Fibroblast of lung (primary cell): Measurements from ENCODE around the gene POLR2A. TPM values are rescaled to one million over a fixed set of nuclear protein-coding genes. Genes with fewer than 3 reads are reported as not detected.

Experiments
- DNase-seq, 2 donors: peaks; one replicate each; pipeline versions ENCODE4 v3.0.0 to v3.0.0-alpha.2; 2010; ENCODE audit warnings: low read depth in 2 of 2
- H2AFZ ChIP-seq: 2 replicates; pipeline ENCODE4 v1.5.1; 2012; ENCODE audit warnings: low read length, control low read depth, inconsistent platforms
- H3K27ac ChIP-seq: 2 replicates; pipeline ENCODE4 v1.5.1; 2011; ENCODE audit warnings: low read length, control low read depth; ENCODE audit not compliant: insufficient read depth
- H3K27me3 ChIP-seq: 2 replicates; pipeline ENCODE4 v1.5.1; 2011; ENCODE audit warnings: mild to moderate bottlenecking, low read length; ENCODE audit not compliant: control insufficient read depth, insufficient read depth
- H3K36me3 ChIP-seq: 2 replicates; pipeline ENCODE4 v1.5.1; 2011; ENCODE audit warnings: low read length; ENCODE audit not compliant: control insufficient read depth, insufficient read depth
- H3K4me1 ChIP-seq: 2 replicates; pipeline ENCODE4 v1.5.1; 2011; ENCODE audit warnings: low read length; ENCODE audit not compliant: control insufficient read depth, insufficient read depth; ENCODE audit errors: extremely low read depth
- H3K4me2 ChIP-seq: 2 replicates; pipeline ENCODE4 v1.5.1; 2011; ENCODE audit warnings: low read length, control low read depth; ENCODE audit not compliant: insufficient read depth; ENCODE audit errors: extremely low read depth
- H3K4me3 ChIP-seq, 4 experiments: fragments of 200-600 bp in 1 of 4; sonication (generic) in 1 of 4; replicated peaks in 1 of 4; 2 replicates each; pipeline ENCODE4 v1.5.1; 2011 to 2016; ENCODE audit warnings: low read length in 4 of 4, low read depth in 3 of 4, mild to moderate bottlenecking in 3 of 4, control low read depth in 2 of 4, inconsistent platforms in 1 of 4, mixed read lengths in 1 of 4; ENCODE audit not compliant: insufficient read depth in 1 of 4; ENCODE audit errors: control extremely low read depth in 1 of 4
- H3K79me2 ChIP-seq: 2 replicates; pipeline ENCODE4 v1.5.1; 2012; ENCODE audit warnings: mild to moderate bottlenecking, low read length, inconsistent platforms; ENCODE audit not compliant: control insufficient read depth, insufficient read depth
- H3K9ac ChIP-seq: 2 replicates; pipeline ENCODE4 v1.5.1; 2011; ENCODE audit warnings: mild to moderate bottlenecking, low read length, control low read depth; ENCODE audit not compliant: insufficient read depth
- H3K9me3 ChIP-seq: 2 replicates; pipeline ENCODE4 v1.5.1; 2012; ENCODE audit warnings: low read depth, low read length; ENCODE audit not compliant: control insufficient read depth, insufficient read depth
- H4K20me1 ChIP-seq: 2 replicates; pipeline ENCODE4 v1.5.1; 2011; ENCODE audit warnings: low read length; ENCODE audit not compliant: control insufficient read depth, insufficient read depth; ENCODE audit errors: extremely low read depth
- CTCF ChIP-seq, 2 donors: IDR thresholded peaks in 1 of 2; conservative IDR thresholded peaks in 1 of 2; 1 replicate in 1 of 2; 2 replicates in 1 of 2; pipeline ENCODE4 v1.5.1; 2011 to 2012; ENCODE audit warnings: low read length in 2 of 2, control low read depth in 1 of 2, inconsistent platforms in 1 of 2, low read depth in 1 of 2, mild to moderate bottlenecking in 1 of 2
- EZH2 ChIP-seq: IDR thresholded peaks from 2 replicates; pipeline ENCODE4 v1.5.1; 2012; ENCODE audit warnings: low read length, control low read depth, mild to moderate bottlenecking; ENCODE audit errors: missing control alignments
- polyA plus RNA-seq, 2 donors: library from polyadenylated mRNA; depleted of rRNA in 1 of 2; stranded (reverse) in 1 of 2; unstranded in 1 of 2; fragments of >200 nt; gene quantifications; 2 replicates each; pipeline ENCODE4 v1.2.1, GENCODE V29; 2011 to 2012; ENCODE audit warnings: missing spikeins in 1 of 2
- total RNA-seq: library from RNA; depleted of rRNA; stranded (reverse); fragments of >200 nt; gene quantifications from 2 replicates; pipeline ENCODE4 v1.2.1, GENCODE V29; 2014

POLR2A gene
- total and polyA plus RNA-seq, 2 donors (not counting 1 experiment from before 2014, with no cell fraction given), result 7.1 to 75.8 TPM

- Histone ChIP-seq H3K27ac (peak overlapping the region; percentile 100), H3K79me2 (peaks cover 55% of the 10 kb centered on the region), H3K27me3 (no peaks in the 10 kb centered on the region), H3K9me3 (no peaks in the 10 kb centered on the region), H3K9ac (peak overlapping the region; percentile 98), H3K4me1 (peaks cover 20% of the 10 kb centered on the region), H3K36me3 (peaks cover 1% of the 10 kb centered on the region), H2AFZ (peak overlapping the region; percentile 77), H3K4me3 (peak overlapping the region; percentile 66 to 91 (median 82)), H4K20me1 (no peaks in the 10 kb centered on the region), H3K4me2 (peak overlapping the region; percentile 94)
- DNase-seq, result peak; percentile 90 to 97
- no peak for TF ChIP-seq EZH2
- TF ChIP-seq CTCF (conservative IDR thresholded peaks at IDR 0.05 in 1 of 2, IDR thresholded peaks at IDR 0.05 in 1 of 2; ENCODE audit: low read depth in 1 of 2, low read length in 2 of 2), result no peak
Measured at GRCh38 chr17:7483255-7484066, 705 bp upstream of the POLR2A start.

GRCh38 chr17:7484919-7485377 lies 782 bp downstream of the POLR2A start:
- peak overlapping the region; percentile 66 to 87 (median 78) for H3K4me3 ChIP-seq
- peaks cover 57% of the 10 kb centered on the region for H3K79me2 ChIP-seq
- H4K20me1 ChIP-seq, result no peaks in the 10 kb centered on the region
- peaks cover 21% of the 10 kb centered on the region for H3K4me1 ChIP-seq
- peak overlapping the region; percentile 72 for H3K9ac ChIP-seq
- no peak for TF ChIP-seq CTCF (conservative IDR thresholded peaks at IDR 0.05 in 1 of 2, IDR thresholded peaks at IDR 0.05 in 1 of 2; ENCODE audit: low read depth in 1 of 2, low read length in 2 of 2)
- TF ChIP-seq EZH2, result no peak
- no peak overlapping the region for H2AFZ ChIP-seq
- H3K36me3 ChIP-seq, result peaks cover 1% of the 10 kb centered on the region
- H3K9me3 ChIP-seq, result no peaks in the 10 kb centered on the region
- no peaks in the 10 kb centered on the region for H3K27me3 ChIP-seq
- H3K4me2 ChIP-seq, result peak overlapping the region; percentile 96
- H3K27ac ChIP-seq, result peak overlapping the region; percentile 100
- DNase-seq, result no peak

- no peak for TF ChIP-seq EZH2
- TF ChIP-seq CTCF (conservative IDR thresholded peaks at IDR 0.05 in 1 of 2, IDR thresholded peaks at IDR 0.05 in 1 of 2; ENCODE audit: low read depth in 1 of 2, low read length in 2 of 2), result no peak
- Histone ChIP-seq H3K9me3 (no peaks in the 10 kb centered on the region), H4K20me1 (no peaks in the 10 kb centered on the region), H3K4me3 (peak overlapping the region; percentile 42 to 76 (median 62)), H3K4me2 (peak overlapping the region; percentile 84), H3K9ac (no peak overlapping the region), H3K27ac (peak overlapping the region; percentile 59), H3K4me1 (peaks cover 18% of the 10 kb centered on the region), H2AFZ (no peak overlapping the region), H3K27me3 (no peaks in the 10 kb centered on the region), H3K79me2 (peaks cover 67% of the 10 kb centered on the region), H3K36me3 (peaks cover 1% of the 10 kb centered on the region)
- peak; percentile 47 to 61 for DNase-seq
Measured at GRCh38 chr17:7486181-7486580, 2.0 kb downstream of the POLR2A start.
